Body of pancreas (tissue), 4 donors: ENCODE measurements around the gene ARHGAP9.
A peak's percentile ranks its signal among the peaks of the same experiment; 100 is the strongest.

Experiments used
- POLR2A ChIP-seq, 3 donors: fragments of 450-650 bp; IDR thresholded peaks; one replicate each; pipeline ENCODE4 v1.6.1; 2016; ENCODE audit warnings: antibody characterized with exemption in 3 of 3, mild to moderate bottlenecking in 2 of 3
- TF ChIP-seq, protein P1 (sequence below), 7 experiments: fragments of 450-650 bp in 4 of 7; fragments of 200-600 bp in 3 of 7; sonication (generic) in 3 of 7; IDR thresholded peaks; one replicate each; pipeline ENCODE4 v1.5.1; 2016 to 2019; ENCODE audit warnings: antibody characterized with exemption in 7 of 7

DNA sequence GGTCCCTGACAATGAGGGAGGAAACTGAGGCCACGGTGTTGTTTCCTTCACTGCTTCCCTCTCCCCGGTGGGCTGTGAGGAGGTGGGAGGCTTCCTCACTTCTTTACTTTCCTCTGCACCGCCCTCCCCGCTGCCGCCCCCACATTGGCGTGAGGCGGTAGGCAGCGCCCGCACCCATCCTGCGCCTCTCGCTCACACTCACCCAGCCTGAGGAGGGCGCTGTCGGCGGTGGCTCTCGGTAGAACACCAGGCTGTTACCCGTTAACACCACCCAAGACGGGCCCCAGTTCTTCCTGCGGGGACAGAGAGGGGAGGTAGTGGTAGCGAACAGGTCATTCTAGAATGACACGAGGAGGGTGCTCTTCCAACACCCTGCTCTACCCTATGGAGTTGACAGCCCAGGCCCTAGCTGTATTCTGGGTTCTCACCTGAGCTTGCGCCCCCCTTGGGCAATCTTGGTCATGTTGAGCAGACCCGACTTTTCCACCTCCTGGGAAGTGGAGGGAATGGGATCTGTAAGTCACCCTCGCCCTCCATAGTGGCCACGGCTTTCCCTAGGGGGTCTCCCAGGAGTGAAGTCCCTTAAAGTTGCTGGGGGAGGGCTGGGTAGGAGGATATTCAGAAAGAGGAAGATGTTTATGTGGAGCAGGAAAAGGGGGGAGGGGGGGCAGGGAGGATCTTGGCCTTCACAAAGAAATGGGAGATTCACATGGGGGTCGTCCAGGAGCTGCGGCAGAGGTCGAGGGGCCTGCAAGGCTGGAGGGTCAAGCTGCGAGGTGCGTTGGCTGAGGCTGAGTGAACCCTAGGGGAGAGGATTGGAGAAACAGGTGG is 3.3 kb downstream of the ARHGAP9 start:
- TF ChIP-seq, protein P1, sequence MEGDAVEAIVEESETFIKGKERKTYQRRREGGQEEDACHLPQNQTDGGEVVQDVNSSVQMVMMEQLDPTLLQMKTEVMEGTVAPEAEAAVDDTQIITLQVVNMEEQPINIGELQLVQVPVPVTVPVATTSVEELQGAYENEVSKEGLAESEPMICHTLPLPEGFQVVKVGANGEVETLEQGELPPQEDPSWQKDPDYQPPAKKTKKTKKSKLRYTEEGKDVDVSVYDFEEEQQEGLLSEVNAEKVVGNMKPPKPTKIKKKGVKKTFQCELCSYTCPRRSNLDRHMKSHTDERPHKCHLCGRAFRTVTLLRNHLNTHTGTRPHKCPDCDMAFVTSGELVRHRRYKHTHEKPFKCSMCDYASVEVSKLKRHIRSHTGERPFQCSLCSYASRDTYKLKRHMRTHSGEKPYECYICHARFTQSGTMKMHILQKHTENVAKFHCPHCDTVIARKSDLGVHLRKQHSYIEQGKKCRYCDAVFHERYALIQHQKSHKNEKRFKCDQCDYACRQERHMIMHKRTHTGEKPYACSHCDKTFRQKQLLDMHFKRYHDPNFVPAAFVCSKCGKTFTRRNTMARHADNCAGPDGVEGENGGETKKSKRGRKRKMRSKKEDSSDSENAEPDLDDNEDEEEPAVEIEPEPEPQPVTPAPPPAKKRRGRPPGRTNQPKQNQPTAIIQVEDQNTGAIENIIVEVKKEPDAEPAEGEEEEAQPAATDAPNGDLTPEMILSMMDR (IDR thresholded peaks at IDR 0.05), result peak in 4 of 7 experiments; percentile 3 to 26 (median 15)
- no peak for TF ChIP-seq POLR2A (IDR thresholded peaks at IDR 0.05)
